PC-9 (cell line): ENCODE measurements around the gene PDK4. TPM values are rescaled to one million over a fixed set of nuclear protein-coding genes. Genes with fewer than 3 reads are reported as not detected.
A peak's percentile ranks its signal among the peaks of the same experiment; 100 is the strongest.
"Not testable (repeated sequence)": the region's sequence is repeated elsewhere in the genome, so short reads cannot be mapped to it uniquely, and the experiment has no call there.

Source experiments
- BruUV-seq: library from RNA; stranded (reverse); fragments of 400-500 nt; replicated peaks from 2 replicates; lab custom pipeline; 2021; lab: Mats Ljungman, UMichigan
- CTCF ChIA-PET: fragments of 300-600 bp; sonication (Branson Sonifier 250); formaldehyde crosslinking; loops from one replicate; lab custom pipeline; 2022; ENCODE audit warnings: antibody characterized with exemption; lab: Charles Lee
- POLR2A ChIA-PET: fragments of 300-600 bp; sonication (Branson Sonifier 250); formaldehyde crosslinking; loops from one replicate; lab custom pipeline; 2022; ENCODE audit warnings: antibody characterized with exemption; ENCODE audit not compliant: unreplicated experiment; lab: Charles Lee
- DNase-seq, 2 experiments: peaks; one replicate each; pipeline versions ENCODE4 v3.0.0 to v3.0.0-alpha.2; 2015 to 2022; ENCODE audit warnings: mixed read lengths in 1 of 2
- H2AFZ ChIP-seq: fragments of 200-600 bp; sonication (generic); 2 replicates; pipeline ENCODE4 v1.8.1; 2017; ENCODE audit warnings: antibody characterized with exemption
- H3F3A ChIP-seq: fragments of 200-600 bp; sonication (generic); 2 replicates; pipeline ENCODE4 v1.8.1; 2017; ENCODE audit warnings: antibody characterized with exemption, mild to moderate bottlenecking, low read depth; ENCODE audit not compliant: insufficient read depth
- H3K27ac ChIP-seq: fragments of 200-600 bp; sonication (generic); 2 replicates; pipeline ENCODE4 v1.6.1; 2016; ENCODE audit warnings: mixed run types
- H3K27me3 ChIP-seq: fragments of 200-600 bp; sonication (generic); 2 replicates; pipeline ENCODE4 v1.6.1; 2016; ENCODE audit warnings: low read depth, mixed run types; ENCODE audit not compliant: insufficient read depth
- H3K36me3 ChIP-seq: fragments of 200-600 bp; sonication (generic); 2 replicates; pipeline ENCODE4 v1.6.1; 2016; ENCODE audit warnings: low read depth, mixed run types
- H3K4me1 ChIP-seq: fragments of 200-600 bp; sonication (generic); replicated peaks from 2 replicates; pipeline ENCODE4 v1.6.1; 2016; ENCODE audit warnings: mixed run types; ENCODE audit not compliant: insufficient read depth
- H3K4me2 ChIP-seq: fragments of 200-600 bp; sonication (generic); 2 replicates; pipeline ENCODE4 v1.6.1; 2017; ENCODE audit warnings: mixed run types
- H3K4me3 ChIP-seq: fragments of 200-600 bp; sonication (generic); 2 replicates; pipeline ENCODE4 v1.6.1; 2016; ENCODE audit warnings: mixed run types
- H3K79me2 ChIP-seq: fragments of 200-600 bp; sonication (generic); 2 replicates; pipeline ENCODE4 v1.6.1; 2017; ENCODE audit warnings: low read depth, mixed run types
- H3K9me2 ChIP-seq: fragments of 200-600 bp; sonication (generic); 2 replicates; pipeline ENCODE4 v1.8.1; 2017; ENCODE audit warnings: mild to moderate bottlenecking; ENCODE audit not compliant: insufficient read depth
- H3K9me3 ChIP-seq: fragments of 200-600 bp; sonication (generic); 2 replicates; pipeline ENCODE4 v1.8.1; 2016; ENCODE audit warnings: low read depth; ENCODE audit not compliant: insufficient read depth
- H4K20me1 ChIP-seq: fragments of 200-600 bp; sonication (generic); 2 replicates; pipeline ENCODE4 v1.8.1; 2017; ENCODE audit not compliant: insufficient read depth
- EZH2 ChIP-seq: fragments of 200-600 bp; sonication (generic); IDR thresholded peaks from 2 replicates; pipeline ENCODE4 v1.8.0; 2017; ENCODE audit warnings: antibody characterized with exemption, low read depth
- intact Hi-C: fragments of 100-400 bp; cut with micrococcal nuclease; formaldehyde crosslinking; loops from one replicate; pipeline ENCODE4 v1.10.0; 2022; ENCODE audit not compliant: unreplicated experiment
- total RNA-seq: library from RNA; stranded (reverse); gene quantifications from 2 replicates; pipeline ENCODE4 v1.2.3, GENCODE V29; 2021
- TF ChIP-seq, protein P1 (sequence below): fragments of 200-600 bp; sonication (generic); conservative IDR thresholded peaks from 2 replicates; pipeline ENCODE4 v1.6.1; 2017; ENCODE audit warnings: mixed run types, antibody characterized with exemption, mild to moderate bottlenecking, moderate library complexity

The PDK4 gene
- total RNA-seq, 1 experiment from 2014 or later, result 4.8 TPM

DNA sequence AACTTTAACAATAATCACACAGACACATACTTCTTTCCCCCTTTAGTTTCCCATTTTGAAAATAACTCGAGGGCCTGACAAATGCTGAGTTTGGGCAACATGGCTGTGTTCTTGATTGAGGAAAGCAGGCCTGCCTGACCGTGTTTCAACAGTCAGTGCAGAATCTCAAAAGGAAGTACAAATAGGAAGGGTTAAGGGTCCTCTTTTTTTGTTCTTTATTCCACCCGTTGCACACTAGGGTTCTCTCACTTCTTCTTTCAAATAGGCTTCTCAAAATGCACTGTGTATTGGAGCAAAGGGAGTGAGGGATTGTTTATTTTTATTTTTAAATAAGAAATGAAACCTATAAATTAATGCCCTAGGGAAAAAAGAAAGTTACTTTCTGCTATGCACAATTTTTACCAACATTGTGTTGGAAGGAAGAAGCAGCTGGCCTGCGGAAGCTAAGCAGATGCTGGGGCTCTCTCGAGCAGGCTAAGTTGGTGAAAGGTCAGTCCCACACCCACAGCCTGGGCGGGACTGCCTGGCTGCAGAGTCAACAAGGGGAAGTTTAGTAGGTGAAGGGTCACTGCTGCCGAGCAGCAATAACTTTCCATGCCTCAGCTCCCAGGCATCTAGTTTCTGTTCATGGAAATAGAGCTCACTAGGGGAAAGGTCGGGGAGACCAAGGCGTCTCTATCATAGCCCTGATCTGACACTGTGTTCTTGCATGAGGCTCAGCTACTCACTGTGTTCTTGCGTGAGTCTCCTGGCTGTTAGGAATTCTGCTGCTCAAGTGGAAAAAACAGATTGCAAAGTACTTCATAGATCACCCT lies 12.2 kb upstream of the PDK4 start:
- Histone ChIP-seq H3K36me3 (no peaks in the 10 kb centered on the region), H3F3A (peaks cover 14% of the 10 kb centered on the region; the same call in 1 of the 2 replicates), H3K27me3 (no peaks in the 10 kb centered on the region), H3K27ac (peak overlapping the region; percentile 91), H3K4me3 (peak overlapping the region; percentile 32; the same call in 1 of the 2 replicates), H3K9me2 (no peaks in the 10 kb centered on the region), H3K4me2 (peak overlapping the region; percentile 73), H4K20me1 (no peaks in the 10 kb centered on the region), H3K79me2 (no peaks in the 10 kb centered on the region), H3K9me3 (no peaks in the 10 kb centered on the region), H3K4me1 (peaks cover 36% of the 10 kb centered on the region), H2AFZ (no peak overlapping the region)
- intact Hi-C loops, result loop anchor here (1.0 to 5.0 kb wide), 3 partner anchors 12 to 74 kb away; partner anchors contain the start of gene PDK4
- TF ChIP-seq EZH2, result no peak
- TF ChIP-seq, protein P1, sequence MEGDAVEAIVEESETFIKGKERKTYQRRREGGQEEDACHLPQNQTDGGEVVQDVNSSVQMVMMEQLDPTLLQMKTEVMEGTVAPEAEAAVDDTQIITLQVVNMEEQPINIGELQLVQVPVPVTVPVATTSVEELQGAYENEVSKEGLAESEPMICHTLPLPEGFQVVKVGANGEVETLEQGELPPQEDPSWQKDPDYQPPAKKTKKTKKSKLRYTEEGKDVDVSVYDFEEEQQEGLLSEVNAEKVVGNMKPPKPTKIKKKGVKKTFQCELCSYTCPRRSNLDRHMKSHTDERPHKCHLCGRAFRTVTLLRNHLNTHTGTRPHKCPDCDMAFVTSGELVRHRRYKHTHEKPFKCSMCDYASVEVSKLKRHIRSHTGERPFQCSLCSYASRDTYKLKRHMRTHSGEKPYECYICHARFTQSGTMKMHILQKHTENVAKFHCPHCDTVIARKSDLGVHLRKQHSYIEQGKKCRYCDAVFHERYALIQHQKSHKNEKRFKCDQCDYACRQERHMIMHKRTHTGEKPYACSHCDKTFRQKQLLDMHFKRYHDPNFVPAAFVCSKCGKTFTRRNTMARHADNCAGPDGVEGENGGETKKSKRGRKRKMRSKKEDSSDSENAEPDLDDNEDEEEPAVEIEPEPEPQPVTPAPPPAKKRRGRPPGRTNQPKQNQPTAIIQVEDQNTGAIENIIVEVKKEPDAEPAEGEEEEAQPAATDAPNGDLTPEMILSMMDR, result no peak
- ChIA-PET CTCF (interaction anchor here (0.6 to 1.3 kb wide), 5 partner anchors 64 to 211 kb away, joined by 3 to 5 read pairs (median 4); no protein-coding TSS in a partner anchor), POLR2A (interaction anchor here (0.5 to 0.7 kb wide), 4 partner anchors 59 to 978 kb away, joined by 4 to 16 read pairs (median 4); no protein-coding TSS in a partner anchor)
- DNase-seq, result peak; percentile 88 to 97
- no TSS peak for BruUV-seq

DNA sequence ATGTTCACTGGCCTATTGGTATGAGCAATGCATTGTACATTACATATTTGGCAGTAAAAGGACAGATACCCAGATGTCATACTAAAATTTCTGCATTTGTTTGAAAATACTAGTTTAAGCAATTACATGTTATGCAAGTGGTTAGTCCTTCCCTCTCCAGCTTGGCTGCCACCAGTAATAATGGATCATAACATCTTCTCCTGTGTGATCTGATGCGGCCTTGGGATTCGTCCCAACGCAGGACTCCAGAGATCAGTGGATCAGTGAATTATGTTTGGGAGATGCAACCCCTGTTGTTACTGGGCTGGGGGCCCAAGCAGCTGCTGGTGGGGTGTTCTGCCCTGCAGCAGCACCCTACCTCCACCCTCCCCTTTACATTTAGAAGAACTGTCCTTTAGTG lies 11.2 kb upstream of the PDK4 start:
- no peaks in the 10 kb centered on the region for H3K36me3 ChIP-seq
- no TSS peak for BruUV-seq
- TF ChIP-seq, protein P1, result no peak
- TF ChIP-seq EZH2, result no peak
- no peak overlapping the region for H3K4me3 ChIP-seq
- H4K20me1 ChIP-seq, result no peaks in the 10 kb centered on the region
- DNase-seq, result no peak
- H3F3A ChIP-seq, result peaks cover 14% of the 10 kb centered on the region; the same call in 1 of the 2 replicates
- intact Hi-C loops, result loop anchor here (5.0 kb wide), 1 partner anchor 75 kb away; no protein-coding TSS in a partner anchor
- peak overlapping the region; percentile 73; the same call in 1 of the 2 replicates for H3K4me2 ChIP-seq
- H3K9me2 ChIP-seq, result no peaks in the 10 kb centered on the region
- H3K4me1 ChIP-seq, result peaks cover 32% of the 10 kb centered on the region
- no peaks in the 10 kb centered on the region for H3K27me3 ChIP-seq
- POLR2A ChIA-PET, result no interaction called here
- no peaks in the 10 kb centered on the region for H3K9me3 ChIP-seq
- H3K27ac ChIP-seq, result no peak overlapping the region; the same call in 1 of the 2 replicates
- no peak overlapping the region for H2AFZ ChIP-seq
- no peaks in the 10 kb centered on the region for H3K79me2 ChIP-seq
- CTCF ChIA-PET, result no interaction called here

DNA sequence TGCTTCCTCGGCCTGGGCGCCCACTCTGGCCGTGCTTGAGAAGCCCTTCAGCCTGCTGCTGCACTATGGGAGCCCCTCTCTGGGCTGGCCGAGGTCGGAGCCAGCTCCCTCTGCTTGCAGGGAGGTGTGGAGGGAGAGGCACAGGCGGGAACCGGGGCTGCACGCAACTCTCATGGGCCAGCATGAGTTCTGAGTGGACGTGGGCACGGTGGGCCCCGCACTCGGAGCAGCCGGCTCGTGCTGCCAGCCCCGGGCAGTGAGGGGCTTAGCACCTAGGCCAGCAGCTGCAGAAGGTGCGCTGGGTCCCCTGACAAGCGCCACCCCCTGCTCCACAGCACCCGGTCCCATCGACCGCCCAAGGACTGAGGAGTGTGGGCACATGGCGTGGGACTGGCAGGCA lies 9.0 kb upstream of the PDK4 start:
- H3F3A ChIP-seq, result peaks cover 14% of the 10 kb centered on the region; the same call in 1 of the 2 replicates
- ChIA-PET CTCF (no interaction called here), POLR2A (no interaction called here)
- H3K79me2 ChIP-seq, result no peaks in the 10 kb centered on the region
- no TSS peak for BruUV-seq
- H4K20me1 ChIP-seq, result no peaks in the 10 kb centered on the region
- H3K9me2 ChIP-seq, result no peaks in the 10 kb centered on the region
- DNase-seq, result no peak
- H3K4me1 ChIP-seq, result peaks cover 30% of the 10 kb centered on the region
- intact Hi-C loops, result loop anchor here (5.0 kb wide), 1 partner anchor 77 kb away; no protein-coding TSS in a partner anchor
- no peaks in the 10 kb centered on the region for H3K9me3 ChIP-seq
- no peaks in the 10 kb centered on the region for H3K36me3 ChIP-seq
- no peak overlapping the region for H3K4me3 ChIP-seq
- TF ChIP-seq, protein P1, result no peak
- no peaks in the 10 kb centered on the region for H3K27me3 ChIP-seq
- no peak overlapping the region for H2AFZ ChIP-seq
- no peak overlapping the region for H3K4me2 ChIP-seq
- H3K27ac ChIP-seq, result no peak overlapping the region

DNA sequence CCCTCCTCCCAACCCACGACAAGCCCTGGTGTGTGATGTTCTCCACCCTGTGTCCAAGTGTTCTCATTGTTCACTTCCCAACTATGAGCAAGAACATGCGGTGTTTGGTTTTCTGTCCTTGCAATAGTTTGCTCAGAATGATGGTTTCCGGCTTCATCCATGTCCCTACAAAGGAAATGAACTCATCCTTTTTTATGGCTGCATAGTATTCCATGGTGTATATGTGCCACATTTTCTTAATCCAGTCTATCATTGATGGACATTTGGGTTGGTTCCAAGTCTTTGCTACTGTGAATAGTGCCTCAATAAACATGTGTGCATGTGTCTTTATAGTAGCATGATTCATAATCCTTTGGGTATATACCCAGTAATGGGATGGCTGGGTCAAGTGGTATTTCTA lies 8.5 kb upstream of the PDK4 start:
- CTCF ChIA-PET, H3K9me3 ChIP-seq, BruUV-seq, H3K36me3 ChIP-seq, H3K79me2 ChIP-seq, H4K20me1 ChIP-seq, H3K27me3 ChIP-seq, POLR2A ChIA-PET, H3K27ac ChIP-seq, H3K9me2 ChIP-seq, H2AFZ ChIP-seq, DNase-seq, H3K4me3 ChIP-seq, H3K4me2 ChIP-seq: not testable (repeated sequence)
- Histone ChIP-seq H3F3A (peaks cover 14% of the 10 kb centered on the region; the same call in 1 of the 2 replicates), H3K4me1 (peaks cover 26% of the 10 kb centered on the region)
- intact Hi-C loops, result loop anchor here (5.0 kb wide), 1 partner anchor 77 kb away; no protein-coding TSS in a partner anchor

DNA sequence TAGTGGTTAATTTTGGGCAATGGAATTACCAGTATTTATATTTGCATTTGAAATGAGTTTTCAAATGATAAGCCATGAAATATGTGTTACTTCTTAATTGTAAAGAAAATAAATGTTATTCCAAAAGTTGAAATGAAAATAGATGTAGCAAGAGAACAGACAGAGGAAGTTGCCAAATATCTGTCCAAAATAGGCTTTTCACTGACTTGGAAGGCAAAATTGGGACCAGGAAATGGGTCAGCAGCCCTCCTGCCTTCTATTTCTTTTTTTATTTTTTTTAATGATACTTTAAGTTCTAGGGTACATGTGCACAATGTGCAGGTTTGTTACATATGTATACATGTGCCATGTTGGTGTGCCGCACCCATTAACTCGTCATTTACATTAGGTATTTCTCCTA lies 8.1 kb upstream of the PDK4 start:
- H3K36me3 ChIP-seq, H3K79me2 ChIP-seq, H3K27ac ChIP-seq, H3K9me3 ChIP-seq, BruUV-seq, POLR2A ChIA-PET, H2AFZ ChIP-seq, H3K9me2 ChIP-seq, CTCF ChIA-PET, H3K4me2 ChIP-seq, H4K20me1 ChIP-seq, H3K4me3 ChIP-seq, DNase-seq, intact Hi-C loops, H3K27me3 ChIP-seq: not testable (repeated sequence)
- peaks cover 22% of the 10 kb centered on the region for H3K4me1 ChIP-seq
- H3F3A ChIP-seq, result peaks cover 11% of the 10 kb centered on the region; the same call in 1 of the 2 replicates
